ENCODE measurements around the gene FBN1. TPM values are rescaled to one million over a fixed set of nuclear protein-coding genes. Genes with fewer than 3 reads are reported as not detected.

The FBN1 gene
- 9.3 and 9.9 TPM in 2 replicates for total RNA-seq (2014; rRNA removed; shearing (Covaris generic))
- 9.4 and 12.1 TPM in 2 replicates for polyA plus RNA-seq (2014; cell fraction: nucleus; rRNA removed)

DNA sequence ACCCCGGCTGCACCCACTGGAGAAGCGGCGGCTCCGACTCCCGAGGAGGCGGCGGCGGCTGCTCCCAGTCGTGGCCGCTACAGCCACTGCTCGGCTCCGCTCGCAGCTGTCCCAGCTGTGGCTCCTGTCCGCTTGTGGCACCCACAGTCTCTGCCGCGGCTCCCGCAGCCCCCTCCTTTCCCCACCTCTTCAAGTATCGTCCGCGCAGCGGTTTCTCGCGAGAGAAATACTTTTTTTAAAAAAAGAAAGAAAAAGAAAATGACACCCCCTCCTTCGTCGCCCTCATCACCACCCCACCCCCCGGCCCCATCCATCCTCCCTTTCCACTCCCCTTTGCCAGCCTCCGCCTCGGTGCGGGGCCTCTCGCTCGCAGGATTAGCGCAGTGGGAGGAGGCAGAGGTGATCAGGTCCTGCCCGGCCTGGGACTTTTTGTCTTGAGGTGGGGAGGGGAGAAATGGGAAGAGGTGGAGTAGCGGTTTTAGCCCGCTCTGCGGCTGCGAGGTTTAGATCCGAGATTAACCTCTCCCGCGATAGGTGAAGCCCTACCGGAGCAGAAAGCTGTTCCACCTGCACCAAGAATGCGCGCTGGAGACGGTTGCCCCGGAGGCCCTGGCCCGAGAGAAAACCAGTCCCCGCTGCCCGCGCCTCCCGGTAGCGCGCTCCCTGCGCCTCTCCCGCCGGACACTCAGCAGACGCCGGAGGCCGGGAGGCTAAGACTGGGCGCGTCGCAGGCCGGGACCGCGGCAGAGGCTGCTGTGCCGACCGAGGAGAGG is at the start of gene FBN1:
TSS of gene FBN1 (minus strand) at position 152 of the 773 bp plus-strand sequence. CDS start 940 bp downstream, outside the sequence.
- peak; percentile 4 for DNase-seq (ENCODE audit: extremely low read depth, low read depth)

DNA sequence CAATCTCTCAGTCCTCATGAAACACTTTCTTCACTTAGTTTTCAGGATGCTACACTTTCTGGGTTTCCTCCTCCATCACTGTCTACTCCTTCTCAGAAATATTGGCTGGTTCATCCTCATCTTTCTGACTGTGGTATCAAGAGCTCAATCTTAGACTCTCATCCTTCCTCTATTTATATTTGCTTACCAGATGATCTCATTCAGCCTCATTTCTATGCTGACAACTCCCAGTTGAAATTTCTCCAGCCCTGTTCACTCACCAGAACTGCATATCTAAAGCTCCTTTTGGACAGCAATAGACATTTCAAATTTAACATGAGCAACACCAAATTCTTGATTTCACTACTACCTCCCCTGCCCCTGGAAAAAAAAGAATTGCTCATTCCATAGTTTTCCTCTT is 48.0 kb upstream of the FBN1 start:
- DNase-seq (ENCODE audit: extremely low read depth, low read depth): no peak

DNA sequence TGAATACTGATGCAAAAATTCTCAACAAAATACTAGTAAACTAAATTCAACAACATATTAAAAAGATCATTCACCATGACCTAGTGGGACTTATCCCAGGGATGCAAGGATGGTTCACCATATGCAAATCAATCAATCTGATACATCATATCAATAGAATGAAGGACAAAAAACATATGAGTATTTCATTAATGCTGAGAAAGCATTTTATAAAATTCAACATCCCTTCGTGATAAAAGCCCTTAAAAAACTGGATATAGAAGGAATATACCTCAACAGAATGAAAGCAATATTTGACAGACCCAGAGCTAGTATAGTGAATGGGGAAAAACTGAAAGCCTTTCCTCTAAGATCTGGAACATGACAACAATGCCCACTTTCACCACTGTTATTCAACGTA is 43.0 kb upstream of the FBN1 start:
- no peak for DNase-seq (ENCODE audit: extremely low read depth, low read depth)

DNA sequence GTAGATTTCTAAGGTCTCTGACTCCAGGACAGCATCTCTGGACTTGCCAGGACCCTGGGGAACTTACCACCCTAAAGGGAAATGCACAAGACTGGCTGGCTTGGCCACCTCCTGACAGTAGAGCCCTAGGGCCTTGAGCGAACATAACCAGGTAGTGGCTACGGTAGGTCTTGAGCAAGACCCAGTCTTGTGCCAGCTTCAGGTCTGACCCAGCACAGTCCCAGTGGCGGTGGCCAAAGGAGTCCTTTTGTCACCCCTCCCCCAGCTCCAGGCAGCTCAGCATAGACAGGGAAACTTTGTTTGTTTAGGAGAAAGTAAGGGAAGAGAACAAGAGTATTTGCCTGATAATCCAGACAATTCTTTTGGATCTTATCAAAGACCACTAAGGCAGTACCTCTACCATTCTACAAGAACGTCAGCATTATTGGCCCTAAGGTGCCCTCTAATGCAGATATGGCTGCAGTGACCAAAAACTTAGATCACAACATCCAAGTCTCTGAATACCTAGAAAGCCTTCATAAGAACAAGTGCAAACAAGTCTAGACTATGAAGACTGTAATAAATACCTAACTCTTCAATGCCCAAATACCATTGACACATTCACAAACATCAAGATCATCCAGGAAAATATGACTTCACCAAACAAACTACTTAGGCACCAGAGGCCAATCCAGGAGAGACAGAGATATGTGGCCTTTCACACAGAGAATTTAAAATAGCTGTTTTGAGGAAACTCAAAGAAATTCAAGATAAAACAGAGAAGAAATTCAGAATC is 38.7 kb upstream of the FBN1 start:
- no peak for DNase-seq (ENCODE audit: extremely low read depth, low read depth)

DNA sequence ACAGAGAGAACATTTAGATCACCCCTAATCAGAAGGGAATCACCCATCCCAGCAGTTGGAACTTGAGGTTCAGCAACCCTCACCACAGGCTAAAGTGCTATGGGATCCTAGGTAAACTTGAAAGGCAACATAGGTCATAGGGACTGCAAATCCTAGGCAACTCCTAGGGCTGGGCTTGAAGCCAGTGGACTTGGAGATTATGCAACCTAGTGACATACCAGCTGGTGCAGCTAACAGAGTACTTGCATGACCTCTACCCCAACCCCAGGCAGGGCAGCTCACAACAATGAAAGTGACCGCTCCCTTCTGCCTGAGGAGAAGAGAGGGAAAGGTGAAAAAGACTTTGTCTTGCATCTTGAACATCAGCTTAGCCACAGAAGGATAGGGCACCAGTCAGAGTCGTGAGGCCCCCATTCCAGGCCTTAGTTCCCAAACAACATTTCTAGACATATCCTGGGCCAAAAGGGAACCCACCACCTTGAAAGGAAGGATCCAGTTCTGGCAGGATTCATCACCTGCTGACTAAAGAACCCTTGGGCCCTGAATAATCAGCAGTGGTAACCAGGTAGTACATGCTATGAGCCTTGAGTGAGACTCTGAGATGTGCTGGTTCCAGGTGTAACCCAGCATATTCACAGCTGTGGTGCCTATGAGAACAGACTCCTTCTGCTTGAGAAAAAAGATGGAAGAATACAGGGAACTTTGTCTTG is 37.6 kb upstream of the FBN1 start:
- DNase-seq (ENCODE audit: extremely low read depth, low read depth): peak; percentile 26

DNA sequence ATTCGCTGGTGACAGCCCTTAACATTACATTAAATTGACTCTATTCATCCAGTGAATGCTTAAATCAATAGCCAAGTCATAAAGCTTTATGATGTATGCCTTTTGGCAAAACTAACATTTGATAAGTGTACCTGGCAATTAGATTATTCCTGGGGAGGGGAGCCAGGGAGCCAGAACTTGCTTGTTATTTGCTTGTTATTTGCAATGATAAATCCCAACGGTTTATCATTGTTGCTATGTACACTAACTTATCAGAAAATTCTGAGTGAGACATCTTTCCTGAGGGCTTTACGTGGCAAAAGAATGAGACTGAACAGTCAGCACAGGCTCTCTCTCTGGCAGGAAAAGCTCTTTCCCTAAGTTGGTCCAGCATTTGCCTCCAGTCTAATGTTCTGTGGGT is 35.8 kb upstream of the FBN1 start:
- no peak for DNase-seq (ENCODE audit: extremely low read depth, low read depth)

DNA sequence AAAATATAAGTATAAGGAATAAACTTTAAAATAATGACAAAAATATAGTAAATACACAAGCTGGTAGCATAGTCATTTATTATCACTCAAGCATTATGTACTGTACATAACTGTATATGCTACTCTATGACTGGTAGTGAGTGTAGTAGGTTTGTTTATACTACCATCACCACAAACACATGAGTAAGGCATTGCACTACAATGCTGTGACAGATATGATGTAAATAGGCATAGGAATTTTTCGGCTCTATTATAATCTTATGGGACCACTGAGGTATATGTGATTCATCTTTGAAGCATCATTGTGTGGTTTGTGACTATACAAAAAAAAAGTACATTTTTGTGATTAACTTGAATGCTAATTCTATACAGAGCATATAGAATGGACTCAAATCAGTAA is 35.3 kb upstream of the FBN1 start:
- DNase-seq (ENCODE audit: extremely low read depth, low read depth): peak; percentile 40

DNA sequence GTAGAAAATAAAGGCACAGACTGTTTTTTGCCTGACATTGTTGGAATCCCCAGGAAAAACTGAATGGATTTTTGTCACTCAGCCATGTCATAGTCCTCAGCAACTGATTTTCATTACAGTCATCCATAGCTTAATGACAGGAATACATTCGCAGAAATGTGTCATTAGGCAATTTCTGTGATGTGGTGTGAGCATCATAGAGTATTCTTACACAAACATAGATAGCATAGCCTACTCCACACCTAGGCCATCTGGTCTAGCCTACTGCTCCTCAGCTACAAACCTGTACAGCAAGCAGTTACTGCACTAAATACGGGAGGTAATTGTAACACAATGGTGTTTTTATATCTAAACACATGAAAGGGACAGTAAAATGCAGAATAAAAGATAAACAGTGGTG is 34.4 kb upstream of the FBN1 start:
- DNase-seq (ENCODE audit: extremely low read depth, low read depth): no peak

DNA sequence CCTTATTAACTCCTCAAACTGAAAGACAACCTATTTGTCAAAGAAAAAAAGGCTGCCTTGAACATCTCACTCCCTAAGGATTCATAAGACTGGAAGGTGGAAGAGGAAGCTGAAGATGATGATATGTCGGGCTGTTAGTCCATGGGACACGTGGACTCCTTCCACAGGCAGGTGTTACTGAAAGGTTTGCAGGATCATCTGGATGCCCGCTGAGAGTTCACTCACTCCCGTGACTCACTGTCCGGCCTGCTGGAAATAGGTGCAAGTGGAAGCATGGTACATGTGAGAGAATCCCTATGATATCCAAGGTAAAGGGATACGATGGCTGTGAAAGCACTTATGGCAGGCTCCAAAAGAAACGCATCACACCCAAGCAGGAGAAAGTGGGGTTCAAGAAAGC is 33.3 kb upstream of the FBN1 start:
- no peak for DNase-seq (ENCODE audit: extremely low read depth, low read depth)

DNA sequence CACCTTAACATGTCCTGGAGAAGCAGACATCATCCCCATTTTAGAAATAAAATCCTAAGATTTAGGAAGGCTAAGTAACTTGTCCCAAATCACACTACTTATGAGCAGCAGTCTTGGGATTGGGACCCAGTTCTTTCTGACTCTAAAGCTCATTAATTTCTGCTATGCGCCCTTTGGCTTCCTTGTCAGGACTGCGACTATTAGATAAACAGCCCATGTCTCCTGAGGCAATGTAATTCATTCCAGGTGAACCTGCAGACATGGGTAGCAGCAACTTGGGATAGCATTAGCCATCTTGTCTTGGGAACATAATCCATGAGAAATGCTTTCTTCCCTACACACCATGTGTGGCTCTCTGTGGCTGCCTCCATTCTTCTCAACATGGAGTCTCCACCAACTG is 32.3 kb upstream of the FBN1 start:
- no peak for DNase-seq (ENCODE audit: extremely low read depth, low read depth)

DNA sequence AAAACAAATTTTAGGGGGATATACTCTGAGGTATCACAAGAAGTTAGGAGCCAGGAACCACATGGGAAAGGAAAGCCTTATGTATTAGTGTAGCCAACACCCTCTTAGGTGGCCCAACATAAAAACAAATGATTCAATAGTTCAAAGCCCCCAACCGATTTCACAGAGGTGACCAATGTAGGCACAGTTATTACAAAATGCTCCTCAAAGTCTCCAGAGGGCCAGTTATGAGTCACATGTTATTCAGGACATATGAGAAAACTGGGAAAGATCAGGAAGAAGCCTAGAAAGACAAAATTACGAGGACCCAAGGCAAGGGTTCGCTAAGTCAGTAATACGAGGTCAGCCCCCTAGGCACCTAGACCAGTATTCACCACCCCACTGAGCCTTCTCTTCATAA is 29.9 kb upstream of the FBN1 start:
- no peak for DNase-seq (ENCODE audit: extremely low read depth, low read depth)

DNA sequence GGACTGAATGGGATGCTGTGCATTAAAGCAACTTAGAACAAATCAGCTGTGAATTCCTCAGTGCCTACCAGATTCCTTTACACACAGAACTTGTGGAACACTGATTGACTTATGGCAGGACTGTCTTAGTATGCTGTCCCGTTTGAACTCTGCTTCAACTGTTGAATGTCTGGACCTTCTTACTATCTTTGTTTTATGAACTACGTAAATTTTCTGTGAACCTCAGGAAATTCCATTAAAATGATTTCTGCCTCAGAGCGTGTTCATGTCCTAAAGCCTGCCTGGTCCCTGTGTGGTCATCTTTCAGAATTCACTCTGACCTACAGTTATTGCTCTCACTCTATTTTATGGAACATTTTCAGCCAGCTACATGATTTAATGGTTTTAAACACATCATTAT is 29.4 kb upstream of the FBN1 start:
- DNase-seq (ENCODE audit: extremely low read depth, low read depth): no peak

DNA sequence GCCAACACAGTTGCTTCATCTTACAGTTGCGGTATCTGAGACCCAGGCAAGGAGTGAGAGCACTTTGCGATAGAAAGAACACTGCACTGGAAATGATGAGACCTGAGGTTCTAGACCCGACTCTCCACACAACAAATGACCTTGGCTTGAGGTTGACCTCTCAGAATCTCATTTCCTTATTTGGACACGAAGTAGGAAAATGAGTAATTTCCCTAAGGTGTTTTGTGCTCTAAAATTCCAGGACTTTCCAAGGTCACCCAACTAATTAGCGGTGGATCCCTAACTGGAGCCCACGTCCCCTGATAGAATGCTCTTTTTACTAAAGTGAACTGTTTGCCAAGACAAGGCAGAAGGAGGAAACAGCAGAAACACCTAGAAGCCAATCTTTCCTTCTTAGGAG is 26.7 kb upstream of the FBN1 start:
- DNase-seq (ENCODE audit: extremely low read depth, low read depth): no peak

DNA sequence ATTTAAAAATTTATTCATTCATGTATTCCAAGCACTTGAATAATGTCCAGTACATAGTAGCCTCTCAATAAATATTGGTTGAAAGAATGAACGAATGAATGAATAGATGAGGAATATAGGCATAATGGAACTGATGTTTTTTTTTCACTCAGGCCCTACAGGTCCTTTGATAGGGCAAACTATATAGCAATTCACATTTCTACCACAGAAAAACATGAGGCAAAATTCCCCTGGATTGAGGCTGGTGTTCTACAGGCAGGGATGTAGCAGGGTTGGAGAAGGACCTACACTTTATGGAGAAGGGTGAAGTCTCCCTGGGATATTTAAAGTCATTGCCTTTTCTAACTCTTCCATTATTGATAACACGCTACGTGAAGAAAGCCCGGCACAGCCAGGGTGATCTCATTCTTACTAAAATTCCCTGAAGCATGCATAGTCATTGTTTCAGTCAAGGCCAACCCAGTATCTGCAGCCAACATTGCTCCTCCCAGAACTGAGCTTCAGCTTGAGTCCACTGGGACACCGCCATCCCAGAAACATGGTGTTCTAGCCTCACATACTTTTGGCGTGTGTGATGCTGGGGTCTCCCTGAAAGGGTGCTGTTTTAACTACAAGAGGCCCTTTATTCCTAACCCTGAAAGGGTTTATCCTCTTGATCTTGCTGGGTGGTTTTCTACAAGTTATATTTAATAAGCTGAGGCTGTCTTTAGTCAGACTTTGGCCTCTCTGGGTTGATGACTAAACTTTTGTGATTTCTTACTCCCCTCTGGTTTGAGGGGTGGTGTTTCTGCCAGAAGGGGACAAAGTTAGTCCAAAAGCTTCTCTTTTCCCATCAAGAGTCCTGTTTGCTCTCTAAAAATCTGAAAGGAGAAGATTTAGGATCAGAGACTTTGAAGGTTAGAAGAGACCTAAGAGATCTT is 25.9 kb upstream of the FBN1 start:
- no peak for DNase-seq (ENCODE audit: extremely low read depth, low read depth)

DNA sequence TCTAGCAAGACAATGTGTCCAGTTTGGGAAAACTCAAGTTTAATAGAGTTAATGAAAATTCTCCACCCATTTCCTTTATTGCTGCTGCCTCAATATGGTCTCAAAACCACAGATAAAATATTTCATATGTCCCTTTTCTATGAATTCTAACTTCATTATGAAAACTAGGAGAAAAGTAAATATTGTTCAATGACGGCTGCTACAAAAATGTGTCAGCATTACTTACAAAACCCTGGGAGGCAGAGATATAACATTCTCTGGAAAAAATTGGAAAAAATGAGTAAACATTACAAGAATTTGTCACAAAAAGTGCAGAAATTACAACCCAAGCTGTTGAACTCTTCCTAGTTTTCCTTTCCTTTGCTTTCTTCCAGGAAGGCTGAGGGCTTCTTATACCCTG is 22.2 kb upstream of the FBN1 start:
- no peak for DNase-seq (ENCODE audit: extremely low read depth, low read depth)

DNA sequence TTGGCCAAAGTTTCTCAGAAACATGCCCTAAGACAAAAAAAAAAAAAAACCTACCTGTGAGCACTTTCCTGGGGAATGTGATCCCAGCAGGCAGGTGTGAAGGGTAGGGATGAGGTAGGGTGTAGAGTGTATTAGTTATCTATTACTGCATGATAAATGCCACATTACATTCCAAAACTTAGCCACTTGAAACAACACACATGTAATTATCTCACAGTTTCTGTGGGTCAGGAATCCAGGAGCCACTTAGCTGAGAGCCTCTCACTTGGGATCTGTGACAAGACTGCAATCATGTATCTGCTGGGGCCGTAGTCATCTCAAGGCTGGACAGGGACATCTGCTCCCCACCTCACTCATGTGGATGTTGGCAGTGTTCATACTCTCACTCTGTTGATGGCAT is 18.9 kb upstream of the FBN1 start:
- no peak for DNase-seq (ENCODE audit: extremely low read depth, low read depth)

DNA sequence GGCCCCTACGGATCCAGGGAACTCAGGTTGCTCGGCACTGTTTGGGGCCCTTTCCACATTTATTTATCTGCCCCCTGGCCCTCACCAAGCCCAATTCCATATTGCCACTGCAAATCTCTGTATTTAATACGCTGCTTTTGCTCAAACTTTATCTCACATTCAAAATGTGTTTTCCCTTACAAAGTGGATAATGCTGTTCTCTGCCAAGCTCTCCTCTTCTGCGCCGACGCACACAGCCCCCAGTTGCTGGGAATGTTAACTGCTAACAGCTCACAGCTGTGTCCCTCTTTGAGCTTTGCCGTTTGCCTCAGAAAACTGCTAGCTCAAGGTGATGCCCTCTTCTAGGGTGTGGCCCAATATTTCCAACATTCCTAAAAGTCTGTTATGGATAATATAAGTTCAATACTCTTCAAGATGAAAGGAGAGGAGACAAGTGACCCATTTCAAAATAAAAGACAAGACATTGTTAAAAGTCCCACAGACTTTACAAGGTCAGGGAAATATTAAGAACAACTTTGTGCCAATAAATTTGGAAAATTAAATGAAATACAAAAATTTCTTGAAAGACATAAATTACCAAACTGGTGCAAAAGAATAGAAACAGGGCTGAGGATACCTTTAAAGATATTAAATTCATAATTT is 12.6 kb upstream of the FBN1 start:
- DNase-seq (ENCODE audit: extremely low read depth, low read depth): no peak

DNA sequence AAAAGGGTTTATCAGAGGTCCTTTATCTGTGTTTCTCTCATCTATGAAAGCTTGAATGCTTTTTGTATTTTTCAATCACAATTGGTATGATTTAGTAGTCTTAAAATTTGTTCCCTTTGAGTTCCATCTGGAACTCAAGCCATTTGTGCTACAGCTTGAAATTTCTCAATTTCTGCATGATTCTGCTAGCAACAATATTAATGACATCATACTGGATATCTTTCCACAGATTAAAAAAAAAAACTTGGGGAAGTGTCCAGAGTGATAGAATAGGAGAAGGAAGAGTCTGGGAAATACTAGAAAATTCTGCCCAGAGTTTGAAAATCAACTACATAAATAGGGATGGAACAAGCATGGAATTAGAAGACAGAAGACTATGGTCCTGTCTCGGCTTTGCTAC is 9.3 kb upstream of the FBN1 start:
- DNase-seq (ENCODE audit: extremely low read depth, low read depth): no peak

DNA sequence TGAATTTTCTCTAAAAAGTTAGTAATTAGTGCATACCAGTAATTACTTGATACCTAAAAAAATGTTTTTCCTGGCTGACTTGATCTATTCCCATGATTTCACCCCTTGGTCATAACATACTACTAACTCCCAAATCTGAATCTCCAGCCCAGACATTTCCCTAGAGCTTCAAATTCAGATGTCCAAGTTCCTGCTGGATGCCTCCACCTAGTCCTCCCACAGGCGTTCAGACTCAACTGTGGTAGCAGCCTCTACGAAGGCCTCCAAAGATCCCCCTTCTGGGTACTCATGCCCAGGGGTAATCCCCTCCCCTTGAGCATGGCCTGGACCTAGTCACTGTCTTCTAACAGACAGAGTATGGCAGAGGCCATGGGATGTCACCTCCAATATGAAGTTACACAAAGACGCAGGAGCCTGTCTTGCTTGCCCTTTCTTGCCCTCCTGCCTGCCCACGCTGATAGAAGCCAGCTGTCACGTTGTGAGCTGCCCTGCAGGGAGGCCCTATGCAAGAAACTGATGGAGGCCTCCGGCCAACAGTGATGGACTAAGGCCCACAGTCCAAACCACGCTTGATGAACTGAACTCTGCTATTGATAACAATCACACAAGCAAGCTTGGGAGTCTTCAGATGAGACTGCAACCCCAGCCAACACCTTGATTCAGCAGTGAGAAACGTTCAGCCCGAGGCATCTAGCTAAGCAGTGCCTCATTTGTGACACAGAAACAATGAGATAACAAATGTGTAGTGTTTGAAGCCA is 8.6 kb upstream of the FBN1 start:
- no peak for DNase-seq (ENCODE audit: extremely low read depth, low read depth)
